ENCODE measurements around the gene IZUMO1. TPM values are rescaled to one million over a fixed set of nuclear protein-coding genes. Genes with fewer than 3 reads are reported as not detected.

Gene IZUMO1
- polyA plus RNA-seq, 4 donors = 0.36 to 1.0 (median 0.52) TPM

DNA sequence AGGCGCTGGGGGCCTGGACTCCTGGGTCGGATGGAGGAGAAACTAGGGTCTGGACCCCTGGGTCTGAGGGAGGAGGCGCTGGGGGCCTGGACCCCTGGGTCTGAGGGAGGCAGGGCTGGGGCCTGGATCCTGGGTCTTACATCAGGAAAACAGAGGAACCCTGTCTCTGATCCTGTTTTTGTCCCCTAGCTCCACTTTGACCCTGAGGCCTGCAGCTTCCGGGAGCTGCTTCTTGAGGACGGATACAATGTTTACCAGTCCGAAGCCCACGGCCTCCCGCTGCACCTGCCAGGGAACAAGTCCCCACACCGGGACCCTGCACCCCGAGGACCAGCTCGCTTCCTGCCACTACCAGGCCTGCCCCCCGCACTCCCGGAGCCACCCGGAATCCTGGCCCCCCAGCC, 11.0 kb upstream of the IZUMO1 start:
- DNase-seq (ENCODE audit: low read depth in 4 of 4, low spot score in 3 of 4) = no peak

DNA sequence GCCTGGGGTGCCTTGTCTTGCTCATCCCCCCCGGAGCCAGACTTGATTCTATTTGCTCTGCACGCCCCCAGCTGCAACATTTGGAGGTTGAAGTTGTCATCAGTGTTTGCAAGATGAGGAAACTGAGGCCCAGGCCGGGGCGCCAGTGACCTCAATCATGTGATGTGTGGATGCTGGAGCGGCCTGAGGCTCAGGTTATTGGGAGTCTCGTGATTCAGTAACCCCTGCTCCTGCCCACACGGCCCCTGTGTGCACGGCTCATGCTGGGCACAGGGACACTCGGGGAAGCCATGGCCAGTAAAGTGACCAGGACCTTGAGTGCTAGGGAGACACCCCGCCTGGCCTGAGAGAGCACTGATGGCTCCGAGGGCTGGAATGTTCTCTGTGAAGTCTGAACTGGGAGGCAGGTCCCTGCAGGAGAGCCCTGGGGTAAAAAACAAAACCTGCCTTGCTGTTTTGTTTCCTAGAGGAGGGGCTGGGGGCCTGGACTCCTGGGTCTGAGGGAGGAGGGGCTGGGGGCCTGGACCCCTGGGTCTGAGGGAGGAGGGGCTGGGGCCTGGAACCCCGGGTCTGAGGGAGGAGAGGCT, 10.5 kb upstream of the IZUMO1 start:
- DNase-seq (ENCODE audit: low read depth in 4 of 4, low spot score in 3 of 4) = no peak

DNA sequence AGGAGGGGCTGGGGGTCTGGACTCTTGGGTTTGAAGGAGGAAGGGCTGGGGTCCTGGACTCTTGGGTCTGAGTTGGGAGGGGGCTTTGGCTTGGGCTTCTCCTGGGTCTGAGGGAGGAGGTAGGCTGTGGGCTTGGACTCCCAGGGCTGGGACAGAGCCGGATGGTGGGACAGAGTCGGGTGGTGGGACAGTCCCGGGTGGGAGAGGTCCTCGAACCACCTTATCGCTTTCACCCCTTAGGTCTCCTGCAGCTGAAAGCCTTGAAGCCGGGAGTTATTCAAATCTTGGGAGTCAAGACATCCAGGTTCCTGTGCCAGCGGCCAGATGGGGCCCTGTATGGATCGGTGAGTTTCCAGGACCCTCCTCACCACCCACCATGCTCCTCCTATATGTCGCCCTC, 10.0 kb upstream of the IZUMO1 start:
- DNase-seq (ENCODE audit: low read depth in 4 of 4, low spot score in 3 of 4) = no peak

DNA sequence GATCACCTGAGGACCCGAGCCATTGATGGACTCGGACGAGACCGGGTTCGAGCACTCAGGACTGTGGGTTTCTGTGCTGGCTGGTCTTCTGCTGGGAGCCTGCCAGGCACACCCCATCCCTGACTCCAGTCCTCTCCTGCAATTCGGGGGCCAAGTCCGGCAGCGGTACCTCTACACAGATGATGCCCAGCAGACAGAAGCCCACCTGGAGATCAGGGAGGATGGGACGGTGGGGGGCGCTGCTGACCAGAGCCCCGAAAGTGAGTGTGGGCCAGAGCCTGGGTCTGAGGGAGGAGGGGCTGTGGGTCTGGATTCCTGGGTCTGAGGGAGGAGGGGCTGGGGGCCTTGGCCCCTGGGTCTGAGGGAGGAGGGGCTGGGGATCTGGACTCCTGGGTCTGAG, 9.5 kb upstream of the IZUMO1 start:
- DNase-seq (ENCODE audit: low read depth in 4 of 4, low spot score in 3 of 4) = no peak

DNA sequence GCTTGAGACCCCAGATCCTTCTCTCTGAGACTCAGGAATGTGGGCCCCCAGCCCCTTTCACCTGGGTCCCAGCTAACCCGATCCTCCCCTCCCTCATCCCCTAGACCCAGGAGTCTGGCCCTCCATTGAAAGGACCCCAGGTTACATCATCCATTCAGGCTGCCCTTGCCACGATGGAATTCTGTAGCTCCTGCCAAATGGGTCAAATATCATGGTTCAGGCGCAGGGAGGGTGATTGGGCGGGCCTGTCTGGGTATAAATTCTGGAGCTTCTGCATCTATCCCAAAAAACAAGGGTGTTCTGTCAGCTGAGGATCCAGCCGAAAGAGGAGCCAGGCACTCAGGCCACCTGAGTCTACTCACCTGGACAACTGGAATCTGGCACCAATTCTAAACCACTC, 9.1 kb upstream of the IZUMO1 start:
- no peak for DNase-seq (ENCODE audit: low read depth in 4 of 4, low spot score in 3 of 4)

DNA sequence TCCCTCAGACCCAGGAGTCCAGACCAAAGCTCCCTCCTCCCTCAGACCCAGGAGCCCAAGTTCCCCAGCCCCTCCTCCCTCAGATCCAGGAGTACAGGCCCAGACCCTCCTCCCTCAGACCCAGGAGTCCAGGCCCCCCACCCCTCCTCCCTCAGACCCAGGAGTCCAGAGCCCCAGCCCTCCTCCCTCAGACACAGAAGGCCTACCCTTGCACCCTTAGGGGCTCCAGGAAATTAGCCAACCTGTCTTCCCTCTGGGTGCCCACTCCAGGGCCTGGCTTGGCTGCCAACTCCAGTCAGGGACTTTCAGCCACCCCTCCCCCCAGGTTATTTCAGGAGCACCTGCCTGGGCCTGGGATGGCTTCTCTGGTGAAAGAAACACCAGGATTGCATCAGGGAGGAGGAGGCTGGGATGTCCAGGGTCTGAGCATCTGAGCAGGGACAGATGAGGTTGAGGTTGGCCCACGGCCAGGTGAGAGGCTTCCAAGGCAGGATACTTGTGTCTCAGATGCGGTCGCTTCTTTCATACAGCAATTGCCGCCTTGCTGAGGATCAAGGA, 8.5 kb upstream of the IZUMO1 start, which contains the start of gene FGF21:
Gene FGF21, plus strand, starts transcription at position 441 of the 558 bp plus-strand sequence. CDS start 713 bp downstream, outside the sequence.
- DNase-seq (ENCODE audit: low read depth in 4 of 4, low spot score in 3 of 4) = no peak

DNA sequence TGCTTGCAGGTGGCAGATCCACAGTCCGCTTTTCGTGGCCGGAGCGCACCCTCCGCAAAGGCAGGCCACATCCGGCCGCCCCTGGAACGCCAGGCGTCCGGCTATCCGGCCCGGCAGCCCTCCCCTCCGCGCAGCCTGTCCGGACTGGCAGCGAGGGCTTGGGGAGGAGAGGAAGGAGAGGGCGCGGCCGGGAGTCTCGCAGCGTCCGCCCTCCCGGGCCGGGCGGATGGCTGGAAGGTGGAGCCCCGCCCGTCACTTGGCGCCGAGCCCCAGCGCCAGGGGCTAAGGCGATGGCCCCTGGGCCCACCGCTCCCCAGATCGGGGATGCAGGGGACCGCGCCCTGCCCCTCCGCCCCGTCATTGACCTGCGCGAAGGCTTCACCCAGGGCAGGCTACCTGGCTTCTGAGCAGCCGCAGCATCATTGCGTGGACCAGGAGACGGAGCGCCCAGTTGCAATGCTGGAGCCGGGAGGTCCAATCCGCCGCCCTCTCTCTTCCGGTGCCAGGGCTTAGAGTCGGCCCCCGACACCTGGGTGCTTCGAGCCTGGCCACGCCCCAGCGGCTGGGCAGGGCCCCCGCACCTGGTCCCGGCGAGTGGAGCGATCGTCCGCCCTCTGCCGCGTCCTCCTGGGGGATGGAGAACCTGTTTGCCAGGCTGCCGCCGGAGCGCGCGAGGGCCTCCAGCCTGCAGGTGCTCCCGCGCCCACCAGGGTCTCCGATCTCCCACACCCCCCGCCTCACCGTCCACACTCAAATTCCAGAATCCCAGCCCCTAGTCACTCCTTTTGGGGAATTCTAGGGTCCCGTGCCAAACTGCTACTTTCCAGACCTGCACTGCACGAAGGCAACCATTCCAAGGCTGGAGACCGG, 6.0 kb upstream of the IZUMO1 start, which contains the start of gene FUT1:
Gene FUT1, minus strand, starts transcription at position 146 of the 870 bp plus-strand sequence. CDS start 1,360 bp downstream, outside the sequence.
- DNase-seq (ENCODE audit: low read depth in 4 of 4, low spot score in 3 of 4) = no peak

DNA sequence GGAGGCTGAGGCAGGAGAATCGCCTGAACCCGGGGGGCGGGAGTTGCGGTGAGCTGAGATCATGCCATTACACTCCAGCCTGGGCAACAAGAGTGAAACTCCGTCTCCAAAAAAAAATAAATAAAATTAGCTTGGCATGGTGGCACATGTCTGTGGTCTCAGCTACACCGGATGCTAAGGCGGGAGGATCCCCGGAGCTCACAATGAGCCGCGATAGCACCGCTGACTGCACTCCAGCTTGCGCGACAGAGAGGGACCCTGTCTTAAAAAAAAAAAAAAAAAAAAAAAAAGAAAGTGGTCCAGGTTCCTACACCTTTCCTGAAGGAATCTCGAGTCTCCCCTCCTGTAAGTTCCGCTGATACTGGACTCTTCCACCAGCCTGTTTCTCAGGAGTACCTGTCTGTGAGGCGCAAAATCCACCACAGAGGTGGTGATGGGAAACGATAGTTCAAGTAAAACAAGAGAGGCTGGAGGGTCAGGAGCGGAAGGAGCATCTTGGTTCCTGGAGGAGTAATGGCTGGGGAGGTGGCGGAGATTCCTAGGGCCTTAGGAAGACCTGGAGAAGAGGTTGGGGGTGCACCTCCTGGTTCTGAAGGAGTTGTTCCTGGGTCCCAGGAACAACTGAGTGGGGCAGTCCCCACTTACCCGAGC, 5.3 kb upstream of the IZUMO1 start:
- no peak for DNase-seq (ENCODE audit: low read depth in 4 of 4, low spot score in 3 of 4)

DNA sequence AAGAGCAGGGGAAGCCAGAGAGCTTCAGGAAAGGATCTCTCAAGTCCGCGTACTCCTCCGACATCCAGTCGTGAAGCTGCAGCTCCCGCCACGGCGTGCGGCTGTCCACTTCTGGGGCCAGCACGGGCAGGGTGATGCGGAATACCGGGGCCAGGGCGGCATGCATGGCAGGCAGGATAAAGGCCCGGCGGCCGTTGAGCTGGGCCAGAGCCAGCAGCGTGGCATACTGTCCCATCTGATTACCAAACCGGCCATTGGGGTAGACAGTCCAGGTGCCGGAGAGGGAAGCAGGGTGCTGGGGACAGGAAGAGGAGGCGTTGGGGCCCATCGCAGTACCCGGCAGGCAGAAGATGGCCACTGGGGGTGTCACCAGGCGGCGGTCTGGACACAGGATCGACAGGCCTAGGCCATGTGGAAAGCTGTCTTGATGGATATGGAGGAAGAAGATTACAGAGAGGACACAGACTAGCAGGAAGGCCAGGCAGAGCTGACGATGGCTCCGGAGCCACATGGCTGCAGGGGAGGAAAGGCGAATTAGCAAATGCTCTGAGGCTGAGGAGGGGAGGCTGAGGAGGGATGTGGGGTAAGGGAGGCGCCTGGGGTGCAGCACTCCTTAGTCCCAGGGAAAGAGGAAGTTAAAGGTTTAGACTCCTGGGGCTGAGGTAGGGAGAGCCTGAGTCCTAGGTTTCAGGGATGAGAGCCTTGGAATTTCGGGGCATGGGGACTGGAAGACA, 4.2 kb upstream of the IZUMO1 start:
- DNase-seq (ENCODE audit: low read depth in 4 of 4, low spot score in 3 of 4) = no peak

DNA sequence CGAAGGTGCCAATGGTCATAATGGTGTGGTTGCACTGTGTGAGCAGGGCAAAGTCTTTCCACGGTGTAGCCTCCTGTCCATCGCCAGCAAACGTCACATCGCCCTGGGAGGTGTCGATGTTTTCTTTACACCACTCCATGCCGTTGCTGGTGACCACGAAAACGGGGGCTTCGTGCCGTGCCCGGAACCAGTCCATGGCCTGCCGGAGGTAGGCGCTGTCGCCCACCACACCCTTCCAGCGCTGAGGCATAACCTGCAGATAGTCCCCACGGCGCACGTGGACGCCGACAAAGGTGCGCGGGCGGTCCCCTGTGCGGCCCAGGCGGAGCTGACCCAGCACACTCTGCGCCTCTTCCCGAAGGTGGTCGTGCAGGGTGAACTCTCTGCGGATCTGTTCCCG, 3.6 kb upstream of the IZUMO1 start:
- no peak for DNase-seq (ENCODE audit: low read depth in 4 of 4, low spot score in 3 of 4)

DNA sequence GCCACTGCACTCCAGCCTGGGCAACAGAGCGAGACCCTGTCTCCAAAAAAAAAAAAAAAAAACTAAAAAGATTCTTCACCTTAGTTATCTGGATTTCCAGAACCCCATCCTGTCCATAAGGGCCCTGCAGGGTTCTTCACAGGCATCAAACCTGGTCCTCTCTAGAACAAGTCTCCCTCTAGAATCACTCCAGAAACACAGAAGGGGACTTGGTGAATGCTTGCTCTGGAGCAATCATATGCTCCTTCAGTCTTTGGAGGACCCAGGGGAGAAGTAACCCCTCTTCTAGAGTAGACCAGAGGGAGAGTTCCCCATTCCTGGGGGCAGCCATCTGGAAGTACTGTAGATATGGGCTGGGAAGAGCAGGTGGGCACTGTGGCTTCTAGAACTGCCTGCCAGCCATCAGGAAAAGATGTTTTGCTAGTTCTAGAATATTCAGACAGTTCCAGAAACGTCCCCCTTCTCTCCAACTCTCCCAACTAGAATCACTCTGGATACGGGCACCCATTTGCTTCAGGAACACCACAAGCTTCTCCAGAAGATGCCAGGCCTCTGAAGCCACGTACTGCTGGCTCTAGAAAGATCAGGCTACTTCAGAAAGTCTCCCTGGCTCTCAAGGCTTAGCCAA, 3.0 kb upstream of the IZUMO1 start:
- DNase-seq (ENCODE audit: low read depth in 4 of 4, low spot score in 3 of 4) = no peak

DNA sequence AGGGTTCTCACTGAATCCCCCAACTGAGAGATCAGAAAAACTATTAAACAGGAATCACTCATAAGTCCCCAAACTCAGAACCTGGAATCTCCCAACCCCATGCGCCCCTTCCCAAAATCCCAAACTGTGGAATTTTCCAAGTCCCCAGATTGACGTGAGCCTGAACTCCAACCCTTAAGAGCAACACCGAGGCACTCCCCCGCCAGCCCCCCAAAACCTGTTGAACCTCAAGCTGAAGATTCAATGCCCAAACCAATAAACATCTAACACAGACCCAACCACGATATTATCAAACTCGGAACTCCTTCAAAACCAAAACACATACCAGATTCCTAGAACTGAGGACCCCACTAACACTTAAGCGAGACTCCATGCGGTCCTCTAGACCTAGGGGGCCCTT, 599 bp downstream of the IZUMO1 start:
- no peak for DNase-seq (ENCODE audit: low read depth in 4 of 4, low spot score in 3 of 4)

DNA sequence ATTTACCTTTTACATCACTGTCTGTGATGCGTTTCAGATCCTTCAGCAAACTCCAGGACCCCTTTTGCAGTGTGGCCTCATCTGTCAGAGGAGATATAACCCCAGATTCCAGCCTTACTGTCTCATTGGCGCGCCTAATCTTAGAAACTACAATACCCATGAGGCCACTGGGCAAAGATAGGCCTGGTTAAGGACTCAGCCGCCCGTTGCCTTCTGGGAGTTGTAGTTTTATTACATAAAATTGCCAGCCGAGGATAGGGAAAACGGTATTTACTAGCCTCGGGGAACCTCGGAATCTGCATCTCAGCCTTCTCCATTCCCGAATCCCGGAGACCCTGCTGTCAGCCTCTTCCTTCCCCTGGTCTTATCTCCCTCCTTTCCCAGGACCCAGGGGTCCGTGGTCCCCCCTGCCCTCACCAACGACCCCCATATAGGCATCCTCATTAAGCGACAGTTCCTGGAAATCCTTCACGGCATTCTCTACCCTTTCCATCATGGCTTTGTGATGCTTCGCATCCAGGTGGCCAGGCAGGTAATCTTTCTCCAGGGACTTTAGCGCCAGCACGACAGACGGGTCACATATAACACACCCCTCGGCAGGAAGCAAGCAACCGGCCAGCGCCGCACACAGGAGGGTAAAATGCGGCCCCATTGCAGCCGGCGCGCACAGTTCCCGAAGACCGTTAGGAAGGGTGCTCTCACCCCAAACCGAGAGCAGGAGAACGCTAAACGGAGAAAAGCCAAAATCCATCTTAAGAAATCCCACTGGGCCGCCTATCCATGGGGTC, 1.3 kb downstream of the IZUMO1 start:
- DNase-seq (ENCODE audit: low read depth in 4 of 4, low spot score in 3 of 4) = no peak

DNA sequence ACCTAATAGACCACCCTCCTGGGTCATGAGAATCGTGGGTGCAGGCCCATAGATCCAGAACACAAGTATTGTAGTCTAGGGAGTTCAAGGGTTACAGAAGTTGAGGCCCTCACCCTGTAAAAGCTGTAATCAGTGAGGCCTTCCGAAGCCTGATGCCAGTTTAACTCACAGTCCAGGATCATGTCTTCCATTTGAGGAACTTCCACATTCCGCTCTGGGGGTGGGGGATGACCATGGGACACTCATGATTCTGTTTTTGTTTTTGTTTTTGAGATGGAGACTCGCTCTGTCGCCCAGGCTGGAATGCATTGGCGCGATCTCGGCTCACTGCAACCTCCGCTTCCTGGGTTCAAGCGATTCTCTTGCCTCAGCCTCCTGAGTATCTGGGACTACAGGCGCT, 4.6 kb downstream of the IZUMO1 start:
- no peak for DNase-seq (ENCODE audit: low read depth in 4 of 4, low spot score in 3 of 4)

DNA sequence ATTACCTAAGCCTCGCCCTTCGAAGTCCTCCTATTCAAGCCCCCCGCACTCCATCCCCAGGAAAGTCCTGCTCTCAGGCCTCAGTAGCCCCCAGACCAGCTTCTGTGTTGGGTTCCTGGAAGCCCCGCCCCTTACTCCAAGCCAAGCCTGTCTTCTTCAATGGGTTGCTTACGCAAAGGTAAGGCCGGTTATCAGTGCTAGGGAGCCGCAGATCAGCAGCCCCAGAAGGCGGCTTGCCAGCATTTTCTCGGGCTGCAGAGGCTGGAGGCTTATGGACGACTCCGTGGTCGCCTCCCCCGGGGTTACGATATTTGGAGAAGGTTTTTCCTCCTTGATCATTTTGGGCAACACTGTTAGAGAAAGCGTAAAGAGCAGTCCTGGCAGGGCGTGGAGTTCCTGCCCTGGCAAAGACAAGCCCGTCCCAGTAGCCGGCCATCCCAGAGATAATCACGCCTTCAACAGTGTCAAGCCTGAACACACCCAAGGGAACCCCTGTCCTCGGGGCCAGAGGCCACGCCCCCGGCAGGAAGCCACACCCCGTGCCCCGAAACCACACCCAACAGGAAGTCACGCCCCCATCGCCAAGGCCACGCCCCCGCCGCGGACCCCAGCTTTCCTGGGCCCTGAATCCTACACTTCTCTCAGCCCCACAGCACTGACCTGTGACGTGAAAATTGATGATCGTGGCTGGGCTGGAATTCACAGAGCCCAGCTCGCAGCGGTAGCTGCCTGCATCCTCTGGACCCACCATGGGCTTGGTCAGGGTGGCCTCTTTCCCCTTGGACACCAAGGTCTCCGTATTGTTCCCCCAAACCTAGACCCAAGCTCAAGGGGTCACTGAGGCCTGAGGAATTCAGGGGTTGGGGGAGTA, 5.3 kb downstream of the IZUMO1 start:
- no peak for DNase-seq (ENCODE audit: low read depth in 4 of 4, low spot score in 3 of 4)

DNA sequence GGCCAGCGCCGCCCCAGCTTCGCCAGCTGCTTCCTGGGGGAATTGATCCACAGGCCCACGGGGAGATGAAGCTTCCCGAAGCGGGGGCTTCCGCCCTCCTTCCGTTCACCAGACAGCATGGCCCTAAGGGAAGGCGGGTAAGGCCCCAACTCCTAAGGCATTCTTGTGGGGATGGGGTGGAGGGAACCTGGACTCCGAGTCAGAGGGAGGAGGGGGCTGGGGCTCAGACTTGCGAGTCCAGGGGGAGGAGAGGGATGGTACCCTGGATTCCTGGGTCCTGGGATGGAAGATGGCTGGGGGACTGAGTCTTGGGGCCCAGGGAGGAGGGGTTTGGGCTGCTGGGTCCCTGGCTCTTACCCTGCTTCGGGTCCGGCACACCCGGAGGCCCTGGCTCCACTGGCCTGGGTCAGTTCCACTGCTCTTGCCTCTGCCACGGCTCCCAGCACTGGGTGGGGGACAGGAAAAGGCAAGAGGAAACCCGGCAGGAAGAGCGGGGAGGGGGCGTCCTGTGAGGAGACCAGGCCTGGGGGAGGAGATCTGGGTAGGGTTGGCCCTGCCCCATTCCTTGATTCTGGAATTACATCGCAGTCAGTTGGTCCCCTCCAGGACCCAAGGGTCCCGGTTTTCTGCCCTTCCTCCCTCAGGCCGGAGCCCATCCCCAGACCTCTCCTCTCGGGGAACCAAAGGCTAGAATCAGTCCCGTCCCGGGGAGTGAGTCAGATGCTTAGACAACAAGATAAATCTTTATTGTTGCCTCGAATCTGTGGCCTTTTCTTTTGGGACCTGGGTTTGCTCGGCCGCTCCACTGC, 6.3 kb downstream of the IZUMO1 start, which contains the start of gene RASIP1:
Gene RASIP1, minus strand, starts transcription at position 447 of the 809 bp plus-strand sequence. Its CDS starts 328 bp downstream, at position 119.
- no peak for DNase-seq (ENCODE audit: low read depth in 4 of 4, low spot score in 3 of 4)

DNA sequence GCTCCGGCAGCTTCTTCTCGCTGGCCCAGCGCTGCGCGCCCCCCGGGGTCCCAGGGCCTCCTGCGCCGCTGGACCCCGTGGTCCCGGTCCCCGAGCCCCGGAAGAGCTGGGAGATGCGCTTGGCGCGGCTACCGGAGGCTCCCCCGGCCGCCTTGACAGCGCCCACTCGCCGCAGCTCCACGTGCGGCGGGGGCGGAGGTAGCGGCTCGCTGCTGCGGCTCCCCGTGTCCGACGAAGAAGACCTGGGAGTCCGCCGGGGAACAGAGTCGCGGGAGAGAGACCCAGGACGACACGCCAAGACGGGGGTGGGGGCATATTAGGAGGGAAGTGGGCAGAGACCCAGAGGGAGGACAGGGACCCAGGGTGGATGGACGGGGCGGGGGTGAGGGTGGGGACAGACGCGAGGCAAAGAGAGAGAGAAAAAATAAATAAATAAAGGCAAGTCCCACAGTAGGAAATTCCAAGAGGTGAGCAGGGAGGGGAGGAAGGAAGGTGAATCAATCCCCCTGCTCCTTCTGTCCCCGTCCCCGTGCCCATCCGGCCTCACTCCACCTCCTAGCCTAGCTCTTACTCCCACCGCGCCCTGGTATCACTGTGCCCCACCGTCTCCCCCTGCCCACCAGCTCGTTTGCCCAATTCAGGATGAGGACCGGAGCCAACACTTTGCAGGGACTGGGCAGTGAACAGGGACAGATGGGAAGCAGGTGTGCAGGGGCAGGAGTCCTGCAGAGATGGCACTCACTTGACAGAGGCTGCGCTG, 7.1 kb downstream of the IZUMO1 start:
- no peak for DNase-seq (ENCODE audit: low read depth in 4 of 4, low spot score in 3 of 4)

Data from right renal pelvis (tissue), 4 donors.